EH (cell line): Measurements from ENCODE around the gene TOR1AIP1.

Experiments used
- DNase-seq: peaks from one replicate; pipeline ENCODE4 v3.0.0-alpha.2; 2015; ENCODE audit warnings: low read depth

The TOR1AIP1 gene

DNA sequence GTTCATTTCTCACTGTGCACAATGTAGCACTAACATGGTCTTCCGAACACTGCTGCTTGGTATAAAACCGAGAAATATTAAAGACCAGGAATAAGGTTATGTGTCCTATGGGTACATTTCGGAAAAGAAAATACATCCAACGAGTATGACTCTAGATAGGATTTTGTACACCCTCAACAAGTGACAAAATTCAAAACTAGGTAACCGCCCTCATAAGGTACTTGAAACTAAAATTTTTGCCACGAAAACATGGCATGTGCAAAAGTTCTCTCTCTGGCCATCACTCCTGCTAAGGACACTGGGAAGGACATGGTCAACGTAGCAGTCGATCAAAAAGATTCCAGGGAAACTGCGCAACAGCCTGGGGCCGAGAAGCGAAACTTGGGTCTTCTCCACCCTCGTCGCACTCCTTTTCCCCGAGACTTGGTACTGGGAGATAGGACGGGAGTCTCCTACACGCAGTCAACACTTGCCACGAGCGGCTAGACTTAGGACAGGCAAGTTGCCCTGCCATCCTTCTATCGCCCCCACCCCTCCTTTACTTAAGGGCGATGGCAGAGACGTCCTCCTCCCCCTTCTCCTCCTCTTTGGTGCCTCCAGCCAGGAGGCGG lies 338 bp upstream of the TOR1AIP1 start:
- DNase-seq: peak; percentile 96

DNA sequence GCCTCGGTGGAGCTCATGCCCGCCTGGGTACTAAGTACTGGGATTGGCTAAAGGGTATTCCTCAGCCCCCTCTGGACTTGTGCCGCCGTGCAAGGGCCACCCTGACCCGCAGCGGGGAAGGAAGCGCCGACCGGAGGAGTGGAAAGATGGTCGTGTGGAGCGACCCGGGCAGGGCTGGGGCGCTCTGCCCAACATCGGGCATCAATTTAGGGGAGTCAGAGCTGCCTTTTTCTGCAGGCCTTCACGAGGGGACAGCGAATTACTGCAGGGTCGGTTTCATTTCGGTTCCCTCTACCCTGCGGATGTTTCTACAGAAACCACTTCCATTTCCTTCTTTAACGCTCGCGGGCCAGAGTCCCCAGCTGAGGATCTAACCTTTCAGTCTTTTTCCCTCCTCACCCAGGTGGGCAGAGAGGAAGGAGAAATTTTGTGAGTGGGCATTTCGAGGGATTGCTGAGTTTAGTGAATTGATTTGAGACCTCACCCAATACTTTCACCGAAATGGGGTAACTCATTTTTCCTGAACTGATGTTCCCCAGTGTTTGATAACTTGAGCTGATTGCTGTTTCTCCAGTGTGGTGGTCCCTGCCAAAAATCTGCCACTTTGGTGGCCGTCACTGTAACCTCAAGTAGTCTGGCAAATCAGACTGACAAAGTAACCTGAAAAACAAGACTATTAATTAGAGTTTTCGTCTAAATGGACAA lies 1.1 kb downstream of the TOR1AIP1 start:
- no peak for DNase-seq

DNA sequence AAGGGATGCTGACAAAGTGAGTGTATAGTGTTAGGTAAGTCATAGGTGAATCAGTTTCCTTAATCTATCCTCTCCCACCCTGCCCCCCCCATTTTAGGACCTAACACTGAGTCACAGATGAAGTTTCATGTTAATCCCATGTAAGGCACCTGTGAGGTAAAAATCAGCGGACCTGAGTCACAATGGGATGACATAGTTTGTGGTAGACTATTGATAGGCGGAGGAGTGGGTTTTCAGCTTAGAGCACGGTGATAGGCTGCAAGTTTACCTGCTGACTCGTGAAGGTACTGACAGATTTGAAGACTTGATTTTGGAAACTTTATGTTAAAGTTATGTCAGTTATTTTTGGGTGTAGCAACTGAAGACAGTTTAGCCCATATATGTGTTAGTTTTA lies 1.7 kb downstream of the TOR1AIP1 start:
- no peak for DNase-seq

DNA sequence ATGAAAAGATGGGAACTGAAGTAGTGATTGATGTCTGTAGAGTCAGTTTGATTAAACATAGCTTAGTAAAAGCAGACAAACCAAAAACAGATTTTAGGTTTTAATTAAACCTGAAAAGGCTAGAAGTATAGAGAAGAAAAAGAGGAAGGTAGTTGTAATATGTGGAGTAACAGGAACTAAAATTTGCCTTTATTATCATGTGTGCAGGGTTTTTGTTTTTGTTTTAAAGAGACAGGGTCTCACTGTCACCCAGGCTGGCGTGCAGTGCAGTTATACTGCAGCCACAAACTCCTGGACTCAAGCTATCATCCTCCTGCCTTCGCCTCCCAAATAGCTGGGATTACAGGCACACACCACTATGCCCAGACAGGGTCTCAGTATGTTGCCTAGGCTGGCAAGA lies 6.0 kb downstream of the TOR1AIP1 start:
- no peak for DNase-seq

DNA sequence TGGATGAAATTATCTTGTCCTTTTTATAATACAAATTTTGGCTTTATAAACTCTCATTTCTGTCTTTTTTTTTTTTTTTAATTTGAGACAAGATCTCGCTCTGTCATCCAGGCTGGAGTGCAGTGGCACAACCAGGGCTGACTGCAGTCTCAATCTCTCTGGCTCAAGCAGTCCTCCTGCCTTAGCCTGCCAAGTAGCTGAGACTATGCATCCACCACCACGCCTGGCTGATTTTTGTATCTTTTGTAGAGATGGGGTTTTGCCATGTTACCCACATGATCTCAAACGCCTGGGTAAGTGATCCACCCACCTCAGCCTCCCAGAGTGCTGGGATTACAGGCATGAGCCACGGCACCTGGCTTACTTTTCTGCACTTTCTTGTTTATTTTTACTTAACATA lies 7.5 kb downstream of the TOR1AIP1 start:
- DNase-seq: no peak

DNA sequence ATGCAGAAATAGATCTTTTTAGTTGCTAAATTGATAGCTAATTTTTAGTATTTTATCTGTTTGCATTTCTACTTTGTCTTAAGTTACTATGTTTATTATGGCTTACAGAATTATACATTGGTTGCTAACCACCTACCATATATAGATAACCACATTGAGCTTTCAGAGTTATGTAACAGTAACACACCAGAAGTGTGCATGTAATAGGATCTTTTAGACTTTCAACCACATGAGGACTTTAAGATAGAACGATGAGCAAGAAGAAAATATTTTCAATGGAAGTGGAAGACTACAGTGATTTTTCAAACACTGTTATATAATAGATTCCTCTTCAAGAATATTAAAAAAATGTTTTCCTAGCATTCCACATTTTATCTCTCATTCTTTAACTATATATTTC lies 28.8 kb downstream of the TOR1AIP1 start:
- DNase-seq: no peak

DNA sequence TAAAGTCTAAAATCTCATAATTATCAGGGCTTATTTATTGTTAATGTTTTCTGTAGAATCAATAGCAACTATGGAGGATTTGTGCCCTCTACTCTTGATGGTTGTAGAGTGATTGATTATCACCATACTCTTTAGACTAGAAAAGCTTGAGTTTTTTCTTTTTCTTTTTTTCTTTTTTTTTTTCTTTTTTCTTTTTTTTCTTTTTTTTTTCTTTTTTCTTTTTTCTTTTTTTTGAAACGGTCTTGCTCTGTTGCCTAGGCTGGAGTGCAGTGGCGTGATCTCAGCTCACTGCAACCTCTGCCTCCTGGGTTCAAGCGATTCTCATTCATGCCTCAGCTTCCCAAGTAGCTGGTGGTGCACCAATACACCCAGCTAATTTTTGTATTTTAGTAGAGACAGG lies 29.7 kb downstream of the TOR1AIP1 start:
- DNase-seq: no peak

DNA sequence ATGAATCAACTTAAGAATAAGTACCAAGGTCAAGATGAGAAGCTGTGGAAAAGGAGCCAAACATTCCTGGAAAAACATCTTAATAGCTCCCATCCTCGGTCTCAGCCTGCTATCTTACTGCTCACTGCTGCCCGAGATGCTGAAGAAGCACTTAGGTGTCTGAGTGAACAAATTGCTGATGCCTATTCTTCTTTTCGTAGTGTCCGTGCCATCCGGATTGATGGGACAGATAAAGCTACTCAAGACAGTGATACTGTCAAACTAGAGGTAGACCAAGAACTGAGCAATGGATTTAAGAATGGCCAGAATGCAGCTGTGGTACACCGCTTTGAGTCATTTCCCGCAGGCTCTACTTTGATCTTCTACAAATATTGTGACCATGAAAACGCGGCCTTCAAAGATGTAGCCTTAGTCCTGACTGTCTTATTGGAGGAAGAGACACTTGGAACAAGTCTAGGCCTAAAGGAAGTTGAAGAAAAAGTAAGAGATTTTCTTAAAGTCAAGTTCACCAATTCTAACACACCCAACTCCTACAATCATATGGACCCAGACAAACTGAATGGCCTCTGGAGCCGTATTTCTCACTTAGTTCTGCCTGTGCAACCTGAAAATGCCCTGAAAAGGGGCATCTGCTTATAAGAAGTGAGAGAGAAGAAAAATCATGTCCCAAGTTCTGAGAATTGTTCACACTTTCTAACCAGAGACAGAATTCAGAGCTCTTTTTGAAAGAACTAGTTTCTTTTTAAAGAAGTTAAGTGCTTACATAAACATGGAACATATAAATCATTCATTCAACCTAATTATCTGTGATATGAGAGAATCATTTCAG lies 35.7 kb downstream of the TOR1AIP1 start:
- peak; percentile 70 for DNase-seq

DNA sequence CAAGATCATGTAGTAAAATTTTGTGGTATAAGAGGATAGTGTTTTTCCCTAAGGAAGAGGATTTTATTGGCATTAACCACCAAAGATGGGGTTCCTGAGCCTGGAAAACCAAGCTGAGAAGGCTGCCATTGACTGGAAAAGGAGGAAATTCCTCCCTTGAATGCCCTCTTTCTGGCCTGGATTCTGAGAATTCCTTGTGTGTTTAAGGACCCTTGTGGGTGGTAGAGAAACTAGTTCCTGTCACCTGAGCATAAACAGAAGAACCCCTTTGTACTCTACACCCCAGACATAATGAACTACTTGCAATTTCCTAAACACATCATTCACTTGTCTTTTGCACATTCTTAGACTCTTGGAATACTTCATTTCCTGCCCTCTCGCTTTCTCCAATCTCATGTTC lies 39.4 kb downstream of the TOR1AIP1 start:
- no peak for DNase-seq

DNA sequence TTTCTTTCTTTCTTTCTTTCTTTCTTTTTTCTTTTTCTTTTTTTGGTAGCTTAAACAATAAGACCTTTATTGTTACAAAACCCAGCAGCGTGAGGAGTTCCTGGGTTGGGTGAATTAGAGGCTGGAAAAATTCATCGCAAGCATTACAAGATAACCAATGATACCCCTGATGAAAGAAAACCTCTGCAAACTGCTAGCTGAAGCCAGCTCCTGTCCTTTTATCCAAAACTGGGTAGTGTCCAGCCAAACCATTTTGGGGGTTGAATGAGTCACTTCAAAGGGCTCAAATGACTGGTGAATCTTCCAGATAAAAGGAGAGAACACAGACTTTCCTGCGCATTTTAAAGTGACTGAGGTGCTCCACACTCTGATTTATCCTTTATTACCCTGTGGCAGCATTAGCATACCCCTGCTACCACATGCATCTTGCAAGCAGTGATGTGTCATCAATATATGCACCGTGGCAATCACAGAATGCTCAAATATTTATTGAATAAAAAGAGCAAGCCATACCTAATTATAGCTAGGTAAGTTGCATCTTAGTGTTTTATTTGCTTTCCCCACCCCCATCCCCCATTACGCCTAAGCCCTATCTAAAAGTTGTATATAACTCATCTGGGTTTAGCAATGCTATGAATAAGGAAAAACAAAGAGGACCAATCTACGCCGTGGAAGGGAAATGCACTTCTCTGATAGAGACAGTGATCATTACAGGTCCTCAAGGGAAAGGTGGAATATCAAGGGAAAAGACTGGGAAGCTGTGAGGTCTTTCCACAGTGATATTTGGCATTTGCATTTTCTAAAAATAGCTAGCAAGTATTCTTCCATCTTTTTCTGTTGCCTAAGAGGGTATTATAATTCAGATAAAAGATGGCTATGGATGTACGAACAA lies 40.1 kb downstream of the TOR1AIP1 start:
- DNase-seq: no peak

DNA sequence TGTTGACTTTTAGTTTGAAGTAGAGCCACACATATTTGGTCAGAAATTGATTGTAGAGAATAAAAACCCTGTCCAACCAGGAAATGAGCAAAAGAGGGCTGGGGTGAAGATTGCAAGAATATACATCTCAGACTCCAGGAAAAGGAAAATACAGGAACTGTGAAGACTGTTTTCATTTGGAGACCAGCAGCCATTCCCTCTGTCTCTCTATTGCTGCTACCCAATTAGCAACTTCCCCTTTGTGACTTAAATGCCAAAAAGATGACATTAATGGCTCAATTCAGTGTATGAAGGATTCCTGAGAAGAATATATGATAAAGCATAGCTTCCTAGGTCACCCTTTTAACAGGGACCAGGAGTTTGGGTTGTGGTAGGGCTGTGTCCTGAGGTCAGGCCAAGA lies 40.9 kb downstream of the TOR1AIP1 start:
- no peak for DNase-seq

DNA sequence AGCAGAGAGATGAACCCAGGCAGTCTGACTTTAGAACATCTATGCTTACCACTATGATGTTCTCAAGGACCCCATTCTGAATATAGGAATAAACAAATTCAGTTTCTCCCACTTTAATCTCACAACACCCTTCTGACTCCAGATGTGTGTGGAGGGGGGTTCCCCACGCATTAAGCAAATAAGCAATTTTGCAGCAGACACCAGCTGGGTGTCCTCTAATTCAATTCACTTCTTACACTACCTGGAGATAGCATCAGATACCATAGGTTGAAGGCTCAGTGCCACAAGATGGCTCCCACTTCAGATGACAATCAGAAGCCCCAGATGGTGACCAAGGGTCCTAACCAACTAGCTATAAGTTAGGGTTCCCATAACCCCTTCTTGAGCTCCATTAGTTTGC lies 42.2 kb downstream of the TOR1AIP1 start:
- DNase-seq: no peak

DNA sequence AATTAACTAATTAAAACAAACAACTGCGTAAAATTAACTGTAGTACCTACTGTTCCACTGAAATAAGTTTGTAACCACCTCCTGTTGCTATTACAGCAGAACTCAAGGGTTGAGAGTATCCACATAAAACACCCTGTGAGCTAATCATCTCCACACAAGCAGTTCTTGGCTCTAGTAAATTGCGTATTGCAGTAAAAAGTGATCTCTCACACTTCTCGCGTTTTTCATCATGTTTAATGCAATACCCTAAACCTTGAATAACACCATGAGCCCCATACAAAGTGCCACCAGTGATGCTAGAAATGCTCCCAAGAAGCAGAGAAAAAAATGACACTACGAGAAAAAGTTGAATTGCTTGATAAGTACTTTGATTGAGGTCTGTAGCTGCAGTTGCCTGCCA lies 43.2 kb downstream of the TOR1AIP1 start:
- DNase-seq: no peak

DNA sequence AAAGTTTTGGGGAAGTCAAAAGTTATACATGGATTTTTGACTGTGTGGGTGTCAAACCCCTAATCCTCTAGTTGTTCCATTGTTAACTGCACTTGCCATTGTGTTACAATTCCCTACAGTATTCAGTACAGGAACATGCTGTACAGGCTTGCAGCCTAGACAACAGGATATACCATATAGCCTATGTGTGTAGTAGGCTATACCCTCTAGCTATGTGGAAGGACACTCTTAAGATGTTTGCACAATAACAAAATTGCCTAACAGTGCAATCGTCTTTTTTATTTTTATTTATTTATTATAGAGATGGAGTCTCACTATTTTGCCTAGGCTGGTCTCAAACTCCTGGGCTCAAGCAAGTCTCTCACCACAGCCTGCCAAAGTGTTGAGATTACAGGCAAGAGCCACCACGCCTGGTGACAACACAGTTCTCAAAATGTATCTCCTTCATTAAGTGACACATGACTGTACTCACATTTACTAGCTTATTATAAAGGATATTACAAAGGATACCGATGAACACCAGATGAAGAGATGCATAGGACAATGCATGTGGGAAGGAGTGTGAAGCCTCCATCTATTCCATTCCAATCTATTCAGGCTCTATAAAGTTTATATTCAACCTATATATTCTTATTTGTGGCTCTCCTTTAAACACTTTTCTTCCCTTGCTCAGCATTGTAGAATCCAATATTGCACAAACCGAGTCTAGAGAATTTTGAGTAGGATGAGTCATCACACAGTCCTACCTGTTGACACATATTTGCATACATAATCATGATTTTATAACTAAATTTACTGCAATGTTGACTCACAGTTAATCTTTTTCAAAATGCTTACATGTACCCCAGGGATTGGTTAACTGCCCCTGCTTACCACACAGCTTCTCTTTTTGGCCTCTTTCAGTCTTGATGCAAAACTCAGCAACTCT lies 44.1 kb downstream of the TOR1AIP1 start:
- peak; percentile 51 for DNase-seq

DNA sequence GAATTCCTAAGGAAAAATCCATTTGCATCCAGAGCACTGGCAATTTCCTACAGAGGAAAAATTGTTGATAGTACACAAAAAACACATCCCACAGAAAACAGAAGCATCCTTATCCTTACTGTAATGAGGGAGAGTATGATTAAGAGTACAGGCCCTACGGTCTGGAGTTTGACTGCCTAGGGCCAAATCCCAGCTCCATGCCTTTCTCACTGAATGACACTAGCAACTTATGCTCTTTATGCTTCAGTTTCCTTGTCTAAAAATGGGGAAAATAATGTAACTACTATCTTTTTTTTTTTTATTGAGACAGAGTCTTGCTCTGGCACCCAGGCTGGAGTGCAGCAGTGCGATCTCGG lies 44.7 kb downstream of the TOR1AIP1 start:
- no peak for DNase-seq

DNA sequence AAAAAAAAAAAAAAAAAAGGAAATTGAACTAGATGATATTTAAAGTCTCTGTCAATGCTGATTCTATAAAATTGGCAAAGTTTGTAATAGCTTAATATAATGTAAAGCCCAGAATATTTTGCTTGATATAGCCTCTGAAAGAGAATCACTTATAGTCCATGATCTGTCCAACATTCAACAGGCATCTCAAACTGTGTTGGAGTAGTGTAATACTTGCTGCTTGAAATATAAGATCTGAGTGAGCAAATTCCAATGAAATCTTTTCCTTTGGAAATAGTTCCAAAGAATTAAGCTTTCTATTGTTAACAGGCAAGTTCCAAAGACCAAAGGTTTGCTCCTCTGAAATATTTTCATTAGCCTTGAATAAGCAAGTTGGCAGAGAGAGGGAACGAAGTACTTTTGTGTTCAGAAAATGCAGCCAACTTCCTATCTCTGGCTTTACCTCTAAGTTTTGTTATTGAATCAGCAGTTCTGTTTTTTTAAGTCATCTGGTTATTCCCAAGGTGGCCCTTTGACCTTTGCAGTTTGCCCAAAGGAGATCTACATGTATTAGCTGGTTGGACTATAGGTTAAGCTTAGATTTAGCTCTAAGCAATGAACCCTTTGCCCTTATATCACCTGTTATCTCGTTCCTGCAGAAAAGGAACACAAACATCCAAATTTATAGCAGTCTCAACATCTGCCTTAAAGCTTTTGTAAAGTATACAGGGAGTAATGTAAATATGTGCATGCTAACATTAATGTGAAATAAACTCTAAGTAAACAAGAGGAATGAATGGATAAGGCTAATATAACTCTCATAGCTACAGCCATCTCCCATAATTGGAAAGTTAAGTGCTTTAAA lies 48.1 kb downstream of the TOR1AIP1 start:
- DNase-seq: no peak

DNA sequence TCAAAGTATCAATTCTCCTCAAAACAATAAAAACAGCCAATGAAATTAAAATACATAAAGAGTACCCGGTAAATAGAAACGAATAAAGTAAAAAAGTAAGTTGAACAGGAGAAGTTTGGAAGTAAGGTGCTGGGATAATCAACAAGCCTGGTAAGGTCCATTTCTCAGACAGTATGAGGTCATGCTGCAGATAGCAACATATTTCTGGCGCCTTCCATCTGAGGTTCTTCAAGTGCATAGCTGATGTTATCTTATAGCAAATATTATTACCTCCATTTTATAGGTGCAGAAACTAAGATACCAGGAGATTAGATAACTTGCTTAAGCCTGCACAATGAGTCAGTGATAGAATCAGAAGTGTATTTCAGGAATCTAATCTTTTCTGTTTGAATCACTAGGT lies 48.8 kb downstream of the TOR1AIP1 start:
- no peak for DNase-seq

DNA sequence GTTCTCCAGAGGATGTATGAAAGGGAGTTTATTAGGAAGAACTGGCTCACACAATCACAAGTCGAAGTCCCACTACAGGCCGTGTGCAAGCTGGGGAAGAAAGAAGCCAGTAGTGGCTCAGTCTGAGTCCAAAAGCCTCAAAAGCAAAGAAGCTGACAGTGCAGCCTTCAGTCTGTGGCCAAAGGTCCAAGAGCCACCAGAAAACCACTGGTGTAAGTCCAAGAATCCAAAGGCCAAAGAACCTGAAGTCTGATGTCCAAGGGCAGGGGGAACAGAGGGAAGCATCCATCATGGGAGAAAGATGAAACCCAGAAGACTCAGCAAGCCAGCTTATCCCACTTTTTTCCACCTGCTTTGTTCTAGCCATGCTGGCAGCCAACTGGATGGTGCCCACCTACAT lies 51.1 kb downstream of the TOR1AIP1 start:
- DNase-seq: no peak

DNA sequence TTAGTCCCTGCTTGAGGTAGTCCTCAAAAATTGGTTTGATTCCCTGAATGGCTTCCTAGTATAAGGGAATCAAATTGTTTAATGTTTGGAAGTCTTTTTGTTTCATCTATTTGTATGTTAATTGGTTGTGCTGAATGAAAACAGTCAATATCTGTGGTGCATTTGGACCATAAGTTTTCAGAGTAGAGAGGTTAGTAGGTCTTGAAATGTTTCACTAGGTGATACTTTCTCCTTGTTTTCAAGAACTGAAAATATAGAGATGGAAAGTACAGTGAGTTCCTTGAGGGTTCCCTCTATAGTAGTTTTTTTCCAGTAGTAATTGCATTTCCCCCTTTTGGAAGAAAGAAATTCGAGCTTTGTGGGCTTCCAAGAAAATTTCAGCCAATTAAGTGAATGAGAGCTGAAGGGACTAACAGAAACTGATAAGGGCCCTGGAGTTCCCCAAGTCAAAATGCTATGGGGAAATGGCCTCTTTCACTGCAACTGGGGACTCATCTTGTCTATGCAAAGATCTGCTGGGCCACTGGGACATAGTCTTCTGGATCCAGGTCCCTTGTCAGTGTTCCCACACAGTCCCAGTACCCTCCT lies 53.9 kb downstream of the TOR1AIP1 start:
- DNase-seq: no peak
